GM18858 (cell line): Measurements from ENCODE around the gene SPACDR.

Experiments
- ATAC-seq: cut with Tn5 transposase; IDR thresholded peaks from one replicate; pipeline ENCODE4 v1.9.1; 2021; ENCODE audit not compliant: unreplicated experiment

Gene SPACDR

DNA sequence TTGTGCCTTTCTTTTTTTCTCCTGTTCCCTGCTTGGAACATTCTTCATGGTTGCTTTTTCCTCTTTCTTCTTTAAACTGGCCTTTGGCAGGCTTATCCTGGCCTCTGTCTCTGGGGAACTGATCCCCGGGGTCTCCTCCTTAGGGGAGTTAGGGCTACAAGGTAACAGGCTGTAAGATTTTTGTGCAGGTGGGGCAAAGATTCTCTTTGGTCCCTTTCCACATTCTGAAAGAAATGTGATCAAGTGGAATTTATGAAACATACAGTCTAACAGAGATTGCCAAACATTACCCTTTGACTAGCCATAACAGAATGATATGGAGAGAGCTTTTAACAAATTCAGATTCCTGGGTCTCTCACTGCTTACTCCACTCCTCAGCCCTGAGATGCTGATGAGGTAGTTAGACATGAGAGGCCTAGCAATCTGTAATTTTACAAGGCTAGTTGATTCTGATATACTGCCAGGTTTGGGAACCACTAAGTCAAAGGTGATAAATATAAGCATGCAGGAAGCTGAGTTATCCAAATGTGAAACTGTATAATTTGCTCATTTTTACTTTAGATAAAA lies 44.3 kb downstream of the SPACDR start:
- ATAC-seq, result no peak

DNA sequence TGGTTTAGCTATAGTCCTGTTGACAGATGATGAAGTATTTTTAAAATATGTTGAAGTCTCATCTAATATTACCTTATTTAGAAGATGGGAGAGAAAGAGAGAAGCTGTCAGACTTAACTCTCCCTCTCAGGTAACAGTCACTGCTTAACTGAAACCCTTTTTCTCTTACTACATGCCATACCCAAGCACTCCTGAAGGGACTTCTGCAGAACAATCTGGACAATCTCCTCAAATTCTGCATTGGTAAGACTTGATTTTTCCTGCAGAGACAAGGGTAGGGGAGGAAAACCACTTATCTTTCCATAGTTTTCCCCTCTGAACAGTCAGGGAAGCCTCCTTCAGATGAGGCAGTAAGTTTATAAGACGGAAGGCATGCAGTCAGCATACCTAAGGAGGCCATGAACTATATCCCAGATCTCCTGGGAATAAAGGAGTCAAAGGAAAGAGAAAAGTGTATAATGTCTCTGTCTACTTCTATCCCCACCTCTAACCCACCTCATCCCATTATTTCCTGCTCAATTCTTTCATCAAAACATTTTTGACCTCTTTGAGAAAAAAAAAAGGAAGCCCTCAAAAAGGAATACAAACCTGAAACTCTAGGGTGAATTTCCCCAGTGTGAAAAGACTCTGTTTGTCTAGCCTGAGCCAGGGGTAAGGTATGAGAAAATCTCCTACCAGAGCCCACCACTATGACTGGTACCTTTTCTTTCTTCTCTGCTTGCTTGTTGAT lies 45.0 kb downstream of the SPACDR start:
- no peak for ATAC-seq

DNA sequence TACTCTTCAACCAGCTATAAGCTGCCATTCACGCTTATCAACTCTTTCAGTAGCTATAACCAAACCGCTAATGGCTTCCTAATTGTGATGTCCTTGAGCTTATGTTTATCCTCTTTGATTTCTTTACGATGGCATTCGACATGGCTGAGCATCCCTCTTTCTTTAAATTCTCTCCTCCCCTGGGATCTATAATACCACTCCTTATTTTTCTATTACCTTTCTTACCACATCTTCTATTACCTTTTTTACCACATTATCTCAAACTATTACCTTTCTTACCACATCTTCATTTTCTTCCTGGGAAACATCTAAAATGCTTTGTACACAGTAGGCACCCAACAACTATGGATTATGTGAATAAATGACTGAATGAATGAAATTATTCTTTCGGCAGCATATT lies 48.6 kb downstream of the SPACDR start:
- no peak for ATAC-seq

DNA sequence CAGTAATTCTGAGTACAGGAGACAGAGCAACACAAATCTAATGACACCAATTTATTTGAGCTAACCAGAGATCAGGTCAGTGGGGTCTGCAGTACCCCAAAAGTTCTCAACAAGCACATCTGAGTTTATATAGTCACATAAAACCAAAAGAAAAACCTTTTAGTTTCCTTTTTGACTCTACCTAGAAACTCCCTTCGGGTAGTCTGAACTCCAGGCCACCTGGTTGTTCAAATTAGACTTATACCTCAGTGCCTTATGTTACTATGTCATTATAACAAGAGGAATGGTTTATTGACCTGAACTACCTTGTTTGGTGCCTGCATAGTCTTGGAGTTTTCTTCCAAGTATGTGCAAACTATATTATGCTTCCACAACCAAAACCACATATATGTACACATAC lies 50.2 kb downstream of the SPACDR start:
- no peak for ATAC-seq

DNA sequence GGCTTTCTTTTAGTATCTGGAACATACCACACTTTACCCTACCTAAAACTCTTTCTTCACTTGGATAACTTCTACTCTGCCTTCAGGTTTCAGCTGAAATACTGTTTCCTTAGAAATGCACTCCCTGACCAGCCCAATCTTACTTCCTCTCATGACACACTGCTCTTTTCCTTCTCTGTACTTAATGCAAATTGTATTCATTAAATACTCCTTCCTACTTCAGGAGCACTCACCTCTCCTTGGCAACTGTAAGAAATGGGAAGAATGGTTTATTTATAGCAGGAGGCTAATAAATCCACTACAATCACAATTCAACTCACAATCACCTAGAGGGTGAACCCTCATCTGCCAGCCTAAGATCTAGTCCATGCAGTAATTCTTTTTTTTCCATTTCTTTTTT lies 50.7 kb downstream of the SPACDR start:
- ATAC-seq, result no peak

DNA sequence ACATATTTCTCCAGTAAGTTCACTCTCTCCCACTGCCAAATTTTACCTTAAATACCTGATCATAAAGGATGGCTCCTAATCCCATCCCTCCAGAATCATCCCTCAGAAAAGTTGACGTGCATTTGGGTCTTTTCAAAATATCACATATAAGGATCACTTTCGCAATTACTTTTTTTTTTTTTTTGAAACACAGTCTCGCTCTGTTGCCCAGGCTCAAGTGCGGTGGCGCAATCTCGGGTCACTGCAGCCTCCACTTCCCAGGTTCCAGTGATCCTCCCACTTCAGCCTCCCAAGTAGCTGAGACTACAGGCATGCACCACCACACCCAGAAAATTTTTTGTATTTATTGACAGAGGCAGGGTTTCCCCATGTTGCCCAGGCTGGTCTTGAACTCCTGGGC lies 53.0 kb downstream of the SPACDR start:
- no peak for ATAC-seq

DNA sequence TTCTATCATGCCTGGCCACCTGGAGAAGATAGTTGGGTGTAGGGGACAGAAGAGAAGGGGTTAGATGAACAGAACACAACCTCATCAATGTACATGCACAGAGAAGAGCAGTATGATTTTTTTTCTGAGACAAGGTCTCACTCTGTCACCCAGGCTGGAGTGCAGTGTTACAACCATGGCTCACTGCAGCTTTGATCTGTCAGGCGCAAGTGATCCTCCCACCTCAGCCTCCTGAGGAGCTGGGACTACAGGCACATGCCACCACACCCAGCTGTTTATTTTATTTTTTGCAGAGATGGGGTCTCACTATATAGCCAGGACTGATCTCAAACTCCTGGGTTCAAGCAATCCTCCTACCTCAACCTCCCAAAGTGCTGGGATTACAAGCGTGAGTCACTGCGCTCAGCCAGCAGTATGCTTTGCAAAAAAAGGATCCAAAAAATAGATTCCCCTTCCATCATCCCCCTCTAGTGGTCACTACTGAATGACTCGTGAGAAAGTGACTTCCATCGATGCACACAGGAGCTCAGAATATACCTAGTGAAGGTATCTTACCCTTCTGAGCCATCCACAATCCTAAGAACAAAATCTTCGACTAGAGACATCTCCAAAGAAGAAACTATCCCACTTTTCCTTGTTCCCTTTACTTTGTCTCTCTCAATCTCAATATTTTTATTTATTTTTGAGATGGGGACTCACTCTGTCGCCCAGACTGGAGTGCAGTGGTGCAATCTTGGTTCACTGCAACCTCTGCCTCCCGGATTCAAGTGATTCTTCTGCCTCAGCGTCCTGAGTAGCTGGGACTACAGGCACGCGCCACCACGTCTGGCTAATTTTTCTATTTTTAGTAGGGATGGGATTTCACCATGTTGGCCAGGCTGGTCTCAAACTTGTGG lies 56.5 kb downstream of the SPACDR start:
- ATAC-seq, result no peak

DNA sequence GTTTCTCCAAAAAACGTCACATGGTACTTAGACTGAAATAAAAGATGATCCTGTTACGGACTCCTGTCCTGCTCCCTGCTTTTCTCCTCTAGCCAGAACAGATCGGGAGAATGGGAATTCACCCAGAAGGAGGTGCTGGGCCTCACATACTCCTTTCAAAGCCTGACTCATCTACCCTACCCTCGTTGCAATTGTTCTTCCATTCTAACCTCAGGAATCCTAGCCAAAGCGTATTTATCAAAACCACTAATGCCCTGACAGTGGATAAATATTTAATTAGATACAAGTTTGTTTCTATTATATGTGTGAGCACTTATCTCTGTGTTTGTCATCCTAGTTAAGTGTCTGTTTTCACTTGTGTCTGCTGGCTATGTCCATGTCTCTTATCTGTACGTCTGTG lies 57.3 kb downstream of the SPACDR start:
- no peak for ATAC-seq
